Endodermal cell (in vitro differentiated cells): ENCODE data around the gene ALG14. TPM values are rescaled to one million over a fixed set of nuclear protein-coding genes. Genes with fewer than 3 reads are reported as not detected.
"Not testable (repeated sequence)": the region's sequence is repeated elsewhere in the genome, so short reads cannot be mapped to it uniquely, and the experiment has no call there.

Source experiments
- DNase-seq: peaks from one replicate; pipeline ENCODE4 v3.0.0-alpha.2; 2017
- H3K27ac ChIP-seq: 2 replicates; pipeline ENCODE4 v1.5.1; 2013; ENCODE audit warnings: mild to moderate bottlenecking, low read depth, low read length, moderate library complexity
- H3K27me3 ChIP-seq: 2 replicates; pipeline ENCODE4 v1.6.1; 2013; ENCODE audit warnings: mild to moderate bottlenecking, low read length, moderate library complexity; ENCODE audit not compliant: insufficient read depth, control insufficient read depth, poor library complexity, severe bottlenecking
- H3K36me3 ChIP-seq: 2 replicates; pipeline ENCODE4 v1.7.0; 2013; ENCODE audit warnings: mild to moderate bottlenecking, low read length, moderate library complexity; ENCODE audit not compliant: control insufficient read depth, insufficient read depth
- H3K4me1 ChIP-seq: one replicate; pipeline ENCODE4 v1.7.0; 2013; ENCODE audit warnings: low read length; ENCODE audit not compliant: control insufficient read depth, insufficient read depth
- H3K4me3 ChIP-seq: 2 replicates; pipeline ENCODE4 v1.5.1; 2013; ENCODE audit warnings: mild to moderate bottlenecking, low read length, moderate library complexity
- H3K9ac ChIP-seq: 2 replicates; pipeline ENCODE4 v1.6.1; 2013; ENCODE audit warnings: mild to moderate bottlenecking, low read length, moderate library complexity; ENCODE audit not compliant: poor library complexity, severe bottlenecking; ENCODE audit errors: extremely low read depth
- H3K9me3 ChIP-seq: 2 replicates; pipeline ENCODE4 v1.6.1; 2013; ENCODE audit warnings: mild to moderate bottlenecking, low read length, moderate library complexity; ENCODE audit not compliant: control insufficient read depth
- H3K27ac Mint-ChIP-seq: 2 replicates; pipeline ENCODE4 v1.8.0; 2020; ENCODE audit warnings: mixed read lengths
- H3K27me3 Mint-ChIP-seq: 2 replicates; pipeline ENCODE4 v1.8.0; 2021; ENCODE audit warnings: mild to moderate bottlenecking, mixed read lengths; ENCODE audit not compliant: insufficient read depth
- H3K36me3 Mint-ChIP-seq: 2 replicates; pipeline ENCODE4 v1.8.0; 2020; ENCODE audit warnings: low read depth, mixed read lengths
- H3K4me1 Mint-ChIP-seq: 2 replicates; pipeline ENCODE4 v1.8.0; 2020; ENCODE audit warnings: mixed read lengths
- H3K4me3 Mint-ChIP-seq: 2 replicates; pipeline ENCODE4 v1.8.0; 2020; ENCODE audit warnings: mild to moderate bottlenecking, moderate library complexity, mixed read lengths
- H3K9me3 Mint-ChIP-seq: 2 replicates; pipeline ENCODE4 v1.8.0; 2020; ENCODE audit warnings: mild to moderate bottlenecking, mixed read lengths
- CTCF ChIP-seq: fragments of 200-600 bp; sonication (generic); conservative IDR thresholded peaks from 2 replicates; pipeline ENCODE4 v1.5.0; 2021; ENCODE audit warnings: antibody characterized with exemption, mild to moderate bottlenecking
- WGBS, 2 experiments: methylation state at CpG; one replicate each; pipeline versions ENCODE4 v1.1.5 to v1.1.7; 2013; ENCODE audit warnings: missing lambda C conversion rate in 2 of 2, mixed read lengths in 1 of 2; ENCODE audit not compliant: insufficient coverage in 1 of 2, insufficient read length in 1 of 2; 5-methylcytosine and 5-hydroxymethylcytosine counted together
- total RNA-seq, 2 donors: library from RNA; stranded (reverse); fragmentation: NEBNext Ultra II Directional in 1 of 2; extraction: Animal tissue kit (Norgen Biotek cat#: 25700) in 1 of 2; gene quantifications; 2 replicates in 1 of 2; 3 replicates in 1 of 2; pipeline ENCODE4 v1.2.1, GENCODE V29; 2021

ALG14 gene
- total RNA-seq, 2 donors from 2014 or later, result 5.9 to 7.0 TPM

GRCh38 chr1:95049935-95050334 is 22.8 kb downstream of the ALG14 start:
- no peak for TF ChIP-seq CTCF
- Histone ChIP-seq H3K36me3 (no peaks in the 10 kb centered on the region), H3K4me3 (no peak overlapping the region), H3K4me1 (no peaks in the 10 kb centered on the region), H3K27me3 (no peaks in the 10 kb centered on the region), H3K9ac (no peak overlapping the region), H3K9me3 (no peaks in the 10 kb centered on the region), H3K27ac (no peak overlapping the region)
- peaks cover under 1% of the 10 kb centered on the region for H3K9me3 Mint-ChIP-seq
- 96 to 97% methylated on average over 4 to 5 of the region's 5 CpGs for WGBS, 2 experiments
- DNase-seq, result no peak
- H3K4me1 Mint-ChIP-seq, result peaks cover 14% of the 10 kb centered on the region
- no peak overlapping the region for H3K4me3 Mint-ChIP-seq
- H3K27me3 Mint-ChIP-seq, result no peaks in the 10 kb centered on the region
- no peak overlapping the region for H3K27ac Mint-ChIP-seq
- H3K36me3 Mint-ChIP-seq, result no peaks in the 10 kb centered on the region

- H3K4me3 ChIP-seq, result no peak overlapping the region
- Mint-ChIP-seq H3K36me3 (no peaks in the 10 kb centered on the region), H3K4me3 (no peak overlapping the region), H3K9me3 (no peaks in the 10 kb centered on the region), H3K27me3 (no peaks in the 10 kb centered on the region), H3K27ac (no peak overlapping the region), H3K4me1 (peaks cover 9% of the 10 kb centered on the region)
- H3K9me3 ChIP-seq, result no peaks in the 10 kb centered on the region
- no peak for TF ChIP-seq CTCF
- WGBS, 2 experiments, result 94% methylated on average over 3 of the region's 3 CpGs; no CpG with 5 or more reads in 1 of the 2 experiments
- no peak overlapping the region for H3K27ac ChIP-seq
- H3K36me3 ChIP-seq, result no peaks in the 10 kb centered on the region
- no peaks in the 10 kb centered on the region for H3K27me3 ChIP-seq
- H3K9ac ChIP-seq, result no peak overlapping the region
- H3K4me1 ChIP-seq, result no peaks in the 10 kb centered on the region
- DNase-seq, result no peak
Observed at GRCh38 chr1:95048317-95048716, 24.4 kb downstream of the ALG14 start.

GRCh38 chr1:95047624-95048023 is 25.1 kb downstream of the ALG14 start:
- not testable (repeated sequence) for H3K4me3 Mint-ChIP-seq, H3K9me3 Mint-ChIP-seq, H3K9ac ChIP-seq, H3K36me3 ChIP-seq, H3K27ac ChIP-seq, H3K27ac Mint-ChIP-seq, H3K36me3 Mint-ChIP-seq, H3K27me3 Mint-ChIP-seq, H3K9me3 ChIP-seq, H3K4me1 ChIP-seq, H3K27me3 ChIP-seq, H3K4me3 ChIP-seq, DNase-seq, H3K4me1 Mint-ChIP-seq
- WGBS, 2 experiments, result 92 to 94% methylated on average over 2 to 3 of the region's 3 CpGs

DNA sequence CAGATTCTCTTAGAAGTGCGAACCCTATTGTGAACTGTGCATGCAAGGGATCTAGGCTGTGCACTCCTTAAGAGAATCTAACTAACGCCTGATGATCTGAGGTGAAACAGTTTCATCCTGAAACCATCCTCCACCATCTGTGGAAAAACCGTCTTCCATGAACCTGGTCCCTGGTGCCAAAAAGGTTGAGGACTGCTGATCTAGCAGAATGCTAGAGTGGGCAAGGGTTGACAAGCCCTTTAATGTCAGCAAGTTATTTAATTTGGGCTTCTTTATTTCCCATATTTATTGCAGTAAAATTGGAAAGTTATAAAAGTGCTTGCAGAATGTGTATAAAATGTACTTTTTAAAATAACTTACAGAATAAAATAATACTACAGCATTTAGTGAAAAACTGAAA is 26.4 kb downstream of the ALG14 start:
- Histone ChIP-seq H3K27me3 (no peaks in the 10 kb centered on the region), H3K9me3 (no peaks in the 10 kb centered on the region), H3K36me3 (no peaks in the 10 kb centered on the region), H3K4me3 (no peak overlapping the region), H3K4me1 (peaks cover 3% of the 10 kb centered on the region), H3K27ac (no peak overlapping the region), H3K9ac (no peak overlapping the region)
- H3K36me3 Mint-ChIP-seq, result no peaks in the 10 kb centered on the region
- TF ChIP-seq CTCF, result no peak
- 92 to 100% methylated on average over 2 to 3 of the region's 3 CpGs for WGBS, 2 experiments
- no peaks in the 10 kb centered on the region for H3K27me3 Mint-ChIP-seq
- H3K4me3 Mint-ChIP-seq, result no peak overlapping the region
- peaks cover 7% of the 10 kb centered on the region for H3K4me1 Mint-ChIP-seq
- no peak overlapping the region for H3K27ac Mint-ChIP-seq
- no peak for DNase-seq
- no peaks in the 10 kb centered on the region for H3K9me3 Mint-ChIP-seq
